DOHH2 (cell line): ENCODE data around the gene MUSTN1.

Experiments
- EZH2phosphoT487 ChIP-seq: fragments of 200-600 bp; sonication (generic); IDR thresholded peaks from 2 replicates; pipeline ENCODE4 v1.6.1; 2017; ENCODE audit warnings: borderline replicate concordance, mild to moderate bottlenecking, antibody characterized with exemption, low read length, moderate library complexity, mixed read lengths
- TF ChIP-seq, protein P1 (sequence below): fragments of 200-600 bp; sonication (generic); IDR thresholded peaks from one replicate; pipeline ENCODE4 v1.5.1; 2014; ENCODE audit warnings: antibody characterized with exemption, mild to moderate bottlenecking, low read depth, low read length; ENCODE audit not compliant: poor library complexity, severe bottlenecking

DNA sequence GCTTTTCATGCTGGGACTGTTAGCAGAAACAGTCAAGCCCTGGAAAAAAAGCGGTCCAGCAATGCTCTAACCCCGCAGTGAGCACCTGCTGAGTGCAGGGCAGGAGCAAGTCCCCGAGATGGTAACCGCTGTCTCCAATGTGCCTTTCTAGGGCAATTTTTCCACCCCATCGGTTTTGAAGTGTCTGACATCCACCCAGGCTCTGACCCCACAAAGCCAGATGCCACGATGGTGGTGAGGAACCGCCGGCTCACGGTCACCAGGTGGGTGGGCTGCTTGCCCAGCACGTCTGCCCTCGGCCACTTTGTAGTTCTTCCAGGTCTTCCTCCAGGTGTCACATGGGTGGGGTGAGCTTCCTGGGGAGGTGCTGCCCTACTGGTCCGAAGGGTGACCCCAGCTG lies 43.5 kb downstream of the MUSTN1 start:
- TF ChIP-seq EZH2phosphoT487: no peak
- TF ChIP-seq, protein P1, sequence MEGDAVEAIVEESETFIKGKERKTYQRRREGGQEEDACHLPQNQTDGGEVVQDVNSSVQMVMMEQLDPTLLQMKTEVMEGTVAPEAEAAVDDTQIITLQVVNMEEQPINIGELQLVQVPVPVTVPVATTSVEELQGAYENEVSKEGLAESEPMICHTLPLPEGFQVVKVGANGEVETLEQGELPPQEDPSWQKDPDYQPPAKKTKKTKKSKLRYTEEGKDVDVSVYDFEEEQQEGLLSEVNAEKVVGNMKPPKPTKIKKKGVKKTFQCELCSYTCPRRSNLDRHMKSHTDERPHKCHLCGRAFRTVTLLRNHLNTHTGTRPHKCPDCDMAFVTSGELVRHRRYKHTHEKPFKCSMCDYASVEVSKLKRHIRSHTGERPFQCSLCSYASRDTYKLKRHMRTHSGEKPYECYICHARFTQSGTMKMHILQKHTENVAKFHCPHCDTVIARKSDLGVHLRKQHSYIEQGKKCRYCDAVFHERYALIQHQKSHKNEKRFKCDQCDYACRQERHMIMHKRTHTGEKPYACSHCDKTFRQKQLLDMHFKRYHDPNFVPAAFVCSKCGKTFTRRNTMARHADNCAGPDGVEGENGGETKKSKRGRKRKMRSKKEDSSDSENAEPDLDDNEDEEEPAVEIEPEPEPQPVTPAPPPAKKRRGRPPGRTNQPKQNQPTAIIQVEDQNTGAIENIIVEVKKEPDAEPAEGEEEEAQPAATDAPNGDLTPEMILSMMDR: no peak
